SK-N-MC (cell line): Measurements from ENCODE around the gene SYNJ2.

Experiments
- DNase-seq: peaks from one replicate; pipeline ENCODE4 v3.0.0-alpha.2; 2011; ENCODE audit warnings: low read depth, low spot score
- H3K27ac ChIP-seq: fragments of 200-600 bp; sonication (generic); 2 replicates; pipeline ENCODE4 v1.5.1; 2016; ENCODE audit warnings: mixed run types
- H3K36me3 ChIP-seq: fragments of 200-600 bp; sonication (generic); 2 replicates; pipeline ENCODE4 v1.6.1; 2017; ENCODE audit warnings: antibody characterized with exemption, low read length, mixed read lengths; ENCODE audit not compliant: insufficient read depth
- H3K4me3 ChIP-seq: fragments of 200-600 bp; sonication (generic); 2 replicates; pipeline ENCODE4 v1.5.1; 2016
- H3K9ac ChIP-seq: fragments of 200-600 bp; sonication (generic); 2 replicates; pipeline ENCODE4 v1.8.0; 2017; ENCODE audit warnings: mixed run types, mixed read lengths; ENCODE audit not compliant: insufficient read length
- H3K9me3 ChIP-seq: fragments of 200-600 bp; sonication (generic); 2 replicates; pipeline ENCODE4 v1.6.1; 2017; ENCODE audit warnings: low read depth, mild to moderate bottlenecking, antibody characterized with exemption, low read length, moderate library complexity, mixed read lengths
- EZH2 ChIP-seq: fragments of 200-600 bp; sonication (generic); IDR thresholded peaks from one replicate; pipeline ENCODE4 v1.6.1; 2017; ENCODE audit warnings: antibody characterized with exemption
- FOXP2 ChIP-seq: optimal IDR thresholded peaks from 2 replicates; pipeline ENCODE3; 2011; ENCODE audit warnings: mild to moderate bottlenecking, moderate library complexity; ENCODE audit not compliant: insufficient read depth; ENCODE audit errors: extremely low read length, control extremely low read depth
- POLR2AphosphoS5 ChIP-seq: IDR thresholded peaks from 2 replicates; pipeline ENCODE4 v1.6.1; 2012; ENCODE audit warnings: mild to moderate bottlenecking, low read depth, low read length, borderline replicate concordance

The SYNJ2 gene

DNA sequence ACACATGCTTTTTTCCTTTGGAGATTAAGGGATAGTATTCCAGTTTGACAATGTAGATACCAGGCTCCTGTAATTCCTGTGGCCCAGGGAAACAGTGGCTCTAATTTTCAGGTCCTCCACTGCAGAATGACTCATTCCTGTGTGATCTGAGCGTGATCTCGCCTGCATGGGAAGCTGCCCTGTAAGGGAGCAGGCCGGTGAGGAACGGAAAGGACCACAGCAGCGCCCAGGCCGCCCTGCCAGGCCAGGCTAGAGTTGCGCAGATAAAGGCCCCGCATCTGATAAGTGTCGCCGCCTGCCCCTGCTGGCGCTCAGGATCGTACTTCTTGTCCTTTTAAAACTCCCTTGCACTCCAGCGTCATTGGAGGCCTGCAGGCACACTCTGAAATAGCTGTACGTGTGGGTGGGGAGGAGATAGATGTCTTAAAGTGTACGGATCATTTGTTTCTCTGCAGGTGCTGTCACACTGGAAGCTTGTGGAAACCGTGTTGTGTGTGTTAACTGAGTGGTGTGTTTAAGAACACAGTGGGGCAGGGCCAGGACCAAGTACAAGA is 60.7 kb downstream of the SYNJ2 start:
- Histone ChIP-seq H3K27ac (no peak overlapping the region), H3K9me3 (no peaks in the 10 kb centered on the region), H3K36me3 (no peaks in the 10 kb centered on the region), H3K9ac (no peak overlapping the region), H3K4me3 (no peak overlapping the region)
- DNase-seq = no peak
- no peak for TF ChIP-seq EZH2
- no peak for TF ChIP-seq FOXP2
- no peak for TF ChIP-seq POLR2AphosphoS5

DNA sequence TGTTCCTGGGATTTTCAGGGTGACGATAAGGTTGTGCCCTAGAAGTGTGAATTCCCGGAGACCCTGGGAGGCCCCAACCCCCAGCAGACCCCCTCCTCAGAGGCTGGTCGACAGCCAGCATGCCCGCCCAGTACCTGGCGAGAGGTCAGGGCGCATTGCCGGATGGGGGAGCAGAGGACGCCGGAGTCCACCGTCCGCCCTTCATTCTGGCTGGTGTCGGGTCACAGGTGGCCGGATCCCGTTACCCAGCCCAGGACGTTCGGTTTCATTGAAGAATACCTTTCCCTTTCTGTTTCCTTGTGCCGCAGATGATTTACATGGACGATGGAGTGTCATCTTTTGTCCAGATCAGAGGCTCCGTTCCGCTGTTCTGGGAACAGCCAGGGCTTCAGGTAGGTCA is 61.3 kb downstream of the SYNJ2 start:
- Histone ChIP-seq H3K9ac (no peak overlapping the region), H3K36me3 (no peaks in the 10 kb centered on the region), H3K27ac (no peak overlapping the region), H3K4me3 (no peak overlapping the region), H3K9me3 (no peaks in the 10 kb centered on the region)
- no peak for DNase-seq
- TF ChIP-seq POLR2AphosphoS5 (no peak), EZH2 (no peak)

DNA sequence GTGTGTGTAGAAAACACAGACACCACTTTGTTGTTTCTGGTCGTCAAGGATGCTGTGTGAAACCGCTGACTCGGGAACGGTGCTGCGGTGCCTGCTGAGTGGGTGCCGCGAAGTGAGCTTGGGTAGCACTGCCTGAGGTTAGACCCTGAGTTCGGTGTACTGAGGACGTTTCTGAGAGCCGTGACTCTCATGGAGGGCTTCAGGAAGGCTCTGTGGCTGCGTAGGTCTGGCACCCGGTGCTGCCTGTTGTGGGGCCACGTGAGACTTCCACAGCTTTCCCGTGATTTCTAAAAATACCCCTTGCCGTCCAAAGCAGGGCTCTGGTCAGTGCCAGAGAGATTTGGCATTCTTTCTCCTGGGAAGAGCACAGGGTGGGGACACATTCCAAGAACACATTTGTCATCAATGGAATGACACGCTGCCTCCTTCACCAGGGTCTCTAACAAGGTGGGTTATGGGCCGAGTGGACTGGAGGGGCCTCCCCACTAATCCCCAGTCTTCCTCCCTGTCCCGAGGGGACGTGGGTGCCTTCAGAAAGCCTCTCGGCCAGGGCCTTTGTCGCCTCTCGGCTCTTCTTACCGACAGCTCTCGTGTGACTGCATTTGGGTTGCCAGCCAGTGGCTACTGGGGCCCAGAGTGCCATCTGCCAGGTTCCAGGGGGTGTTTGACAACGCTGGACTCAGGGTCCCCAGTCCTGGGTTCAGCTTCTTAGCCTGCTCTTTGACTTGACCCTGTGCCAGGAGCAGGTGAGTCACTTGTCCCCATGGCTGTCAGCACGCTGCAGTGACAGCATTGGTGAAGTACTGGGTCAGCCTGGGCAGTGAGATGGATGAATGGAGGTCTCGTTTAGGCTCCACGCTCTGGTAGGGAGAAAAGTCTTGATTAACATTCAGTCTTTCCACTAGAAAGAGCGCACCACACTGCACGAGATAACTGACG is 62.2 kb downstream of the SYNJ2 start:
- Histone ChIP-seq H3K9me3 (no peaks in the 10 kb centered on the region), H3K36me3 (no peaks in the 10 kb centered on the region), H3K27ac (no peak overlapping the region), H3K9ac (no peak overlapping the region), H3K4me3 (no peak overlapping the region)
- TF ChIP-seq EZH2 = no peak
- TF ChIP-seq POLR2AphosphoS5 = no peak
- TF ChIP-seq FOXP2 = no peak
- no peak for DNase-seq

DNA sequence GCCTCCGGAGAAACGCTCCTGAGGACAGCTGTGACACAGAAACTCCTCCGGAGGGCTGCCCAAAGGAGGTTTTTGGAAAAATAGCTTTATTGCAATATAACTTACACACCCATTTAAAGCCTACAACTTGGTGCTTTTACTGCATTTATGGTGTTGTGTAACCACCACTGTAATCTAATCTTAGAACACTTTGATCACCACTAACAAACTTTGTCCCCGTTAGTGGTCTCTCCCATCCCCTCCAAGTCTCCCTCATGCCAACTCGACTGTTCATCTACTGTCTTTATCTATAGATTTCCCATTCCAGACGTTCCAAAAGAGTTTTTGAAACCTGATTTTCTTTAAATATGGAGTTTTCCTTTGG is 62.8 kb downstream of the SYNJ2 start:
- no peak for DNase-seq
- Histone ChIP-seq H3K9ac (no peak overlapping the region), H3K4me3 (no peak overlapping the region), H3K9me3 (no peaks in the 10 kb centered on the region), H3K36me3 (no peaks in the 10 kb centered on the region), H3K27ac (no peak overlapping the region)
- TF ChIP-seq FOXP2 (no peak), EZH2 (no peak), POLR2AphosphoS5 (no peak)

DNA sequence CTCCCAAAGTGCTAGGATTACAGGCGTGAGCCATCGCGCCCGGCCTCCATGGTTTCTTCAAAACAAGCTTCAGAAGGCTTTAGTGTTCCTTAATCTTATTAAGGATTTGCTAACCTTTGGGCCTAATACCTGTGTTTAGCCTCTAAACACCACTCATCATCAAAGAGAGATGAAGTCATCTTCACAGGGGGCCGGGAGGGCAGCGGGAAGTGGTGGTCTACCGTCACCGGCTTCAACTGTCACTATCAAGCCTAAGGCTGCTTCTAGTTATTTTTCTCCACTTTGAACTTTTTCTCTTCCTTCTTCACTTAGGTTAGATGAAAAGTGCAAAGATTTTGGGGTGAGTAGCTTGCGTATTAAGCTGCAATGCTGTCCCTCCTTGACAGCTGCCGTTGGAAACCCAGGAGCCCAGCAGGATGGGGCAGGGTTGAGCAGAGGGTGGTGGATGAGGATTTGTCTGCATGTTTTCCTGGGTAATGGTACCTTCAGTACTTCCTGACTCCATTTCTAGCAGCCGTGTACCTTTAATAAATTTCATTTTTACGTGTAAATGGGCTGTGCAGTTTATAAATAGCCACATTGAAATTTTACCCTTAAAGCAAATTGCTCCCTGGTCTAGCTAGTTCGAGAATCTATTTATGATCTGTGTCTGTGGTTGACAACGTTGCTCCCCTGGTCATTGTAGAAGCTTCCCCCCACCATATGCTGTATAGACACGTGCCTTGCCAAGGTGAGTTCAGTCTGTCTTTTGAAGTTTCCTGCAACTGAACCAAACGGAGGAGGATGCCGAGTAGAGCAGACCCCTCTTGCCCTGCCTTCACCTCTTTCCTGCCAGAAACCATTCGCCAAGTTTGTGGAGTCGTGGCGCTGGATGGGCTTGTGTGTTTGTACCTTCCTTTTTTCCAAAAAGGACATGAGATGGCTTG is 64.8 kb downstream of the SYNJ2 start:
- DNase-seq = no peak
- H3K9ac ChIP-seq = no peak overlapping the region
- H3K27ac ChIP-seq = no peak overlapping the region
- no peak for TF ChIP-seq FOXP2
- no peak for TF ChIP-seq EZH2
- no peak for TF ChIP-seq POLR2AphosphoS5
- H3K4me3 ChIP-seq = no peak overlapping the region
- no peaks in the 10 kb centered on the region for H3K9me3 ChIP-seq
- no peaks in the 10 kb centered on the region for H3K36me3 ChIP-seq

DNA sequence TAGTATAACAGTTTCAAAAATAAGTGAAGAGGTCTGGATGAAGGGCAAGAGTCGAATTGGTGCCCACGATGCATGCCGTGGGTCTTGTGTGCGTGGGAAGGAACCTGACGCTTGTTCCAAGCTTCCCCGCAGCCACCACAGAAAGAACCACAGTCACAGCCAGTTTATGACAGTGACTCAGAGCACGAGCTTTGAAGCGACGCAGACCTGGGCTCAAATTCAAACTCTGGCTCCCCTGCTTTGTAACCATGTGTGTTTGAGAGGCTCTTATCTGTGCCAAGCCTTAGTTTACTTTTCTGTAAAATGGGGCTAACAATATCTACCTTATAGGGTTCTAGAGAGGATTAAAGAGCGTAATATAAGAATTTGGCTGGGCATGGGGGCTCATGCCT is 65.5 kb downstream of the SYNJ2 start:
- Histone ChIP-seq H3K9me3 (no peaks in the 10 kb centered on the region), H3K4me3 (no peak overlapping the region), H3K27ac (no peak overlapping the region), H3K36me3 (no peaks in the 10 kb centered on the region), H3K9ac (no peak overlapping the region)
- TF ChIP-seq EZH2 (no peak), POLR2AphosphoS5 (no peak), FOXP2 (no peak)
- DNase-seq = no peak

DNA sequence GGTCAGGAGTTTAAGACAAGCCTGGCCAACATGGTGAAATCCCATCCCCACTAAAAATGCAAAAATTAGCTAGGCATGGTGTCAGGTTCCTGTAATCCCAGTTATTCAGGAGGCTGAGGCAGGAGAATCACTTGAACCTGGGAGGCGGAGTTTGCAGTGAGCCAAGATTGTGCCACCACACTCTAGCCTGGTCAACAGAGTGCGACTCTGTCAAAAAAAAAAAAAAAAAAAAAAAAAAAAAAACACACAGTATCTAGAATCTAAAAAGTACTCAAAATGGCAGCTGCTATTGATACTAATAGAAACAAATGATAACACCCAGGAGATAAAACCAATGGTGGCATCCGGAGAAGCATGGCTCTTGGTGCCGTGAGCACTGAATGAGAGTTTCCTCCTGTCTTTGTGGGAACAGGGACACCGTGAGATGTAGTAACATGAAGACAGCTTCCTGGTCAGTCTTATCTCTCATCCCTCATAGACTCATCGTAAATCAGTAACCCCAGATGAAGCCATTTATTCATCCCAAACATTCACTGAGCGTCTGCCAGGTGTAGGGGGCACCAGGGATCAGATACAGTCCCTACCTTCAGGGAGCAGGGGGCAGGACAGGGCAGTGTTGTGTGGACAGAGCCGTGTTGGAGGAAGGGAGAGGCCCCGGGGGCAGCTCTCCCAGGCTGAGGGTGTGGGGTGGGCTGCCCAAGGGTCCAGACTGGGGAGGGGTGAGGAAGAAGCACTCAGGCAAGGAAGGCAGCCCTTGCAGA is 66.1 kb downstream of the SYNJ2 start:
- no peaks in the 10 kb centered on the region for H3K36me3 ChIP-seq
- no peak overlapping the region for H3K9ac ChIP-seq
- H3K4me3 ChIP-seq = no peak overlapping the region
- DNase-seq = no peak
- no peak for TF ChIP-seq POLR2AphosphoS5
- TF ChIP-seq FOXP2 = no peak
- no peaks in the 10 kb centered on the region for H3K9me3 ChIP-seq
- no peak overlapping the region for H3K27ac ChIP-seq

DNA sequence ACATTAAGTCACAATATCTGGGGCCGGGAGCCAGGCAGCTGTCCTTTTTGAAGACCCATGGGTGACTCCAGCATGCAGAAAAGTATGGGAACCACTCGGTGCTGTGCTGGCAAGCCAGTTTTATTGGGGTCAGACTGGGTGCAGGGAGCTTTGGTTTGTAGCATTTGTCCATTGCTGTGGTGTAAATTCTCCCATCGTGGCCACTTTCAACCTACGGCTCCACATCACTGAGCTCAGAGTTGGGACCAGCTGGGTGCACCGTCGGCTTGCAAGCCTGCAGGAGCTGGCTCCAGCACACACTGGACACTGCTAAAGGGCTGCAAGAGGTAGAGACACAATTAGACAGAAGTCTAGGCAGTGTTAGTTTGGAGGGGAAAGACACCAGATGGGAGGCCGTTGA is 66.9 kb downstream of the SYNJ2 start:
- Histone ChIP-seq H3K9me3 (no peaks in the 10 kb centered on the region), H3K4me3 (no peak overlapping the region), H3K9ac (no peak overlapping the region), H3K27ac (no peak overlapping the region), H3K36me3 (no peaks in the 10 kb centered on the region)
- DNase-seq = no peak
- TF ChIP-seq EZH2 (no peak), POLR2AphosphoS5 (no peak), FOXP2 (no peak)
